HEK293 (cell line): ENCODE results near the gene PTPRN2.

Source experiments
- EGR2 ChIP-seq: fragments of 450-650 bp; formaldehyde crosslinking; IDR thresholded peaks from 2 replicates; pipeline ENCODE4 v1.5.1; 2016; ENCODE audit warnings: low read depth, missing biosample characterization, missing genetic modification characterization
- TF ChIP-seq, protein P1 (sequence below): fragments of 450-650 bp; formaldehyde crosslinking; IDR thresholded peaks from 2 replicates; pipeline ENCODE4 v1.5.1; 2016; ENCODE audit warnings: missing biosample characterization, missing genetic modification characterization

DNA sequence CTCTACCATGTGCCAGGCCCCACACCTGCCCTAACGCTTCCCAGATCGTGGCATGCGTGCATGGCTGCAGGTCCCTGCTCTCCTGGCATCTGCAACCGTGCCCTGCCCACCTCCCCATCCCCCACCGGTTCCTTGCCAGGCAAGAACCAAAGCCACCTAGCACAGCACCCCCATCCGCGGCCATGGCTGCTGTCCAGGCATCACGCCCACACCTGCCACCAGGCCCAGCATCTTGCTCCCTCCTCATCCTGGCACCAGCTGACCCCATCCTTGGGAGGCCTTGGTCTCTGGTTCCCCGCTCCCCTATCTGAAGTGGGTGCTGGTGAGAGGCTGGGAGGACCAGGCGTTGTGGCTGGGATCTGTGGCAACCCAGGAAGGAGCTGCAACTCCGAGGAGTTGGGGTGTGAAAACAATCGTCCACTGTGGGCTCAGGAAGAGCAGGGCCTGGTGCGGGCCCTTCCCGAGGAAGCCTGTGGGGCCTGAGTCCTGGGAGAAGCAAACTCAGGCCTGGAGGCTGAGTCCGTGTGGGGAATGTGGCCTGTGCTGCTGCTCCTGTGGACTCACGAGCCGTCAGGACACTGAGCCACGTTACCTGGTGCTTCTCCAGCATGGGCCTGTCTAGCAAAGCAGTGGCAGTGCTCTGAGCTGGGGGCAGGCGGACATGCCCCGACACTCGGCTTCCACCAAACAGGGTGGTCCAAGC lies 833.8 kb downstream of the PTPRN2 start:
- TF ChIP-seq, protein P1, sequence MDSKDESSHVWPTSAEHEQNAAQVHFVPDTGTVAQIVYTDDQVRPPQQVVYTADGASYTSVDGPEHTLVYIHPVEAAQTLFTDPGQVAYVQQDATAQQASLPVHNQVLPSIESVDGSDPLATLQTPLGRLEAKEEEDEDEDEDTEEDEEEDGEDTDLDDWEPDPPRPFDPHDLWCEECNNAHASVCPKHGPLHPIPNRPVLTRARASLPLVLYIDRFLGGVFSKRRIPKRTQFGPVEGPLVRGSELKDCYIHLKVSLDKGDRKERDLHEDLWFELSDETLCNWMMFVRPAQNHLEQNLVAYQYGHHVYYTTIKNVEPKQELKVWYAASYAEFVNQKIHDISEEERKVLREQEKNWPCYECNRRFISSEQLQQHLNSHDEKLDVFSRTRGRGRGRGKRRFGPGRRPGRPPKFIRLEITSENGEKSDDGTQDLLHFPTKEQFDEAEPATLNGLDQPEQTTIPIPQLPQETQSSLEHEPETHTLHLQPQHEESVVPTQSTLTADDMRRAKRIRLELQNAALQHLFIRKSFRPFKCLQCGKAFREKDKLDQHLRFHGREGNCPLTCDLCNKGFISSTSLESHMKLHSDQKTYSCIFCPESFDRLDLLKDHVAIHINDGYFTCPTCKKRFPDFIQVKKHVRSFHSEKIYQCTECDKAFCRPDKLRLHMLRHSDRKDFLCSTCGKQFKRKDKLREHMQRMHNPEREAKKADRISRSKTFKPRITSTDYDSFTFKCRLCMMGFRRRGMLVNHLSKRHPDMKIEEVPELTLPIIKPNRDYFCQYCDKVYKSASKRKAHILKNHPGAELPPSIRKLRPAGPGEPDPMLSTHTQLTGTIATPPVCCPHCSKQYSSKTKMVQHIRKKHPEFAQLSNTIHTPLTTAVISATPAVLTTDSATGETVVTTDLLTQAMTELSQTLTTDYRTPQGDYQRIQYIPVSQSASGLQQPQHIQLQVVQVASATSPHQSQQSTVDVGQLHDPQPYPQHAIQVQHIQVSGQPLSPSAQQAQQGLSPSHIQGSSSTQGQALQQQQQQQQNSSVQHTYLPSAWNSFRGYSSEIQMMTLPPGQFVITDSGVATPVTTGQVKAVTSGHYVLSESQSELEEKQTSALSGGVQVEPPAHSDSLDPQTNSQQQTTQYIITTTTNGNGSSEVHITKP (tag by site-specific recombination), result no peak
- no peak for TF ChIP-seq EGR2 (tag by site-specific recombination)
